Measurements from ENCODE around the gene KRT80.

The KRT80 gene

DNA sequence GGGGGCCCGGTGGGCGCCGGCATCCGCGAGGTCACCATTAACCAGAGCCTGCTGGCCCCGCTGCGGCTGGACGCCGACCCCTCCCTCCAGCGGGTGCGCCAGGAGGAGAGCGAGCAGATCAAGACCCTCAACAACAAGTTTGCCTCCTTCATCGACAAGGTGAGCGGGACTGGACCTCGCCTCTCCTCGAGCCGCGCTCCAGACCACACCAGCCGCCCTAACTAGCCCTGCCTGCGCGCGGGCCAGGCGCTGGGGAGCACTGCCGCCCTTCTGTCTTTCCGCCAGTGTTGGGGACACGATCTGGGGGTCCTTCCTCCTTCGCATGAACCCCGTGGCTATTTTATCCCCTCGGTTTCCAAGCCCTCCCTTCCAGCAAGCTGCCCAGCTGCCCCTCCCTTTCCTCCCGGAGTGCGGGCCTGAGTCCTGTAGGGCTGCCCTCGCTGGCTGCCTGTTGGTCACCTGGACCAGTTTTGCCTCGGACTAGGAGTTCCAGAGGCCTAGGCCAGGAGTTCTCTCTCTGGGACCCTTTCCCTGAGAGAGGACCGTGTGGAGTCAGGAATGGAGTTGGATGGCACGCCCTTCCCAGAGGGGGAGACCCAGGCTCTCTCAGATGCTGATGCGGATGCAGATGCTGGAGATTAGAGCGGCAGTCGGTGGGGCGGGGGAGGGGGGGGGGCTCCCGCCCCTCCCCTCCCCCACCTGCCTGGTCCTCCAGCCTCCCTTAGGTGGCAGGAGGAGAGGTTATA is 41.8 kb upstream of the KRT80 start:
- Histone ChIP-seq H3K36me3 (ENCODE audit: insufficient read depth, low read length) (no peaks in the 10 kb centered on the region), H3K9ac (ENCODE audit: low read length) (no peak overlapping the region), H3K4me3 (ENCODE audit: low read depth in 1 of 2, low read length in 2 of 2) (no peak overlapping the region), H3K27me3 (ENCODE audit: control insufficient read depth in 1 of 2, insufficient read depth in 2 of 2, low read length in 2 of 2) (peaks cover 5 to 27% of the 10 kb centered on the region in 2 donors), H3K9me3 (ENCODE audit: low read length) (no peaks in the 10 kb centered on the region), H3K27ac (ENCODE audit: low read depth, low read length) (no peak overlapping the region), H3K4me1 (ENCODE audit: insufficient read depth, low read length) (no peaks in the 10 kb centered on the region)

- H3K9ac ChIP-seq (ENCODE audit: low read length) = no peak within 1 kb of the TSS
- no peak within 1 kb of the TSS for H3K27ac ChIP-seq (ENCODE audit: low read depth, low read length)
- H3K36me3 ChIP-seq (ENCODE audit: insufficient read depth, low read length) = no peaks in the 10 kb centered on the region
- no peaks in the 10 kb centered on the region for H3K9me3 ChIP-seq (ENCODE audit: low read length)
- H3K27me3 ChIP-seq (ENCODE audit: control insufficient read depth in 1 of 2, insufficient read depth in 2 of 2, low read length in 2 of 2) = peaks cover 5 to 27% of the 10 kb centered on the region in 2 donors
- H3K4me1 ChIP-seq (ENCODE audit: insufficient read depth, low read length) = no peaks in the 10 kb centered on the region
- H3K4me3 ChIP-seq (ENCODE audit: low read depth in 1 of 2, low read length in 2 of 2) = no peak within 1 kb of the TSS
Measured at GRCh38 chr12:52232674-52233461, 41.1 kb upstream of the KRT80 start, which contains the start of gene KRT7. Gene KRT7, plus strand, starts transcription at chr12:52233243. Its CDS starts 54 bp downstream, at chr12:52233297.

- Histone ChIP-seq H3K36me3 (ENCODE audit: insufficient read depth, low read length) (no peaks in the 10 kb centered on the region), H3K9ac (ENCODE audit: low read length) (no peak overlapping the region), H3K27me3 (ENCODE audit: control insufficient read depth in 1 of 2, insufficient read depth in 2 of 2, low read length in 2 of 2) (peaks cover 5 to 27% of the 10 kb centered on the region in 2 donors), H3K4me1 (ENCODE audit: insufficient read depth, low read length) (no peaks in the 10 kb centered on the region), H3K9me3 (ENCODE audit: low read length) (no peaks in the 10 kb centered on the region), H3K27ac (ENCODE audit: low read depth, low read length) (no peak overlapping the region), H3K4me3 (ENCODE audit: low read depth in 1 of 2, low read length in 2 of 2) (no peak overlapping the region)
Measured at GRCh38 chr12:52232203-52232673, 40.4 kb upstream of the KRT80 start.

DNA sequence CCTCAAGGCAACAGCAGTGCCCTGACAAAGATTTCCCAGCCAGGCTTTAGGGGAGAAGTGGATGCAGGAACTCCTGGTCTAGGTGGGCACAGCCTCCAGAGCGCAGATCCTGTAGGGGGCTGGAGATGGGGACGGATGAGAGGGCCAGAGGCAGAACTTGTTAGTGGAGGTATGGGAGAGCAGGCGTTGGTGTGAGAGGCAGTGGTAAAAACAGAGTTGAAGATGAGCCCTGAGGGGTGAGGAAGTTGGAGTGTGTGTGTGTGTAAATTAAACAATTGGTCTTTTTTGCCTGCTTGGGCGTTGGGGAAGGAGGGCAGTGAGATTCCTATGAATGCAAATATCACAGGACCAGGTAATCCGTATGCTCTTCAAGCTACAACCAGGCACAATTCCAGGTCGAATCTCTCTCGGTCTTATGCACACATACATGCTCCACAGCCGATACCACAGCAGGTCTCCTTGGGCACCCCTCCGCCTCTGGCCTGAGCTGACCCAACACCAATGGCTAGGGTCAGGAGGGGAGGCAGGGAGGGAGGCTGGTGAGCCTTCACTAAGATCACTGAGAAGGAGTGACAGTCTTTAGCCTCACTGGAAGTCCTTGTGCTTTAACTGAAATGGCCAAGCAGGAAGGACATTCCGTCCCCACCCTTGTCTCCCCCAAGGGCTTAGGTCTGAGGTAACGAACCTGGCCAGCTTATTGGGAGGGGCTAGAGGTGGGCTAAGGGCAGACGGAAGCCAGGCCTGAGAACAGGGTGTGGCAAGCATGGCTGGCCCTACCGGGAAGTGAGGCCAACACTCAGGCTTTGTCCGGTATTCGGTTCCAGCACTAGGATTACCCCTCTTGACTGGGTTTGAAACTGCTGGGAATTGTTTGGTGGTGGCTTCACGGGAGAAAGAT is 39.7 kb upstream of the KRT80 start:
- Histone ChIP-seq H3K36me3 (ENCODE audit: insufficient read depth, low read length) (no peaks in the 10 kb centered on the region), H3K9me3 (ENCODE audit: low read length) (no peaks in the 10 kb centered on the region), H3K4me3 (ENCODE audit: low read depth in 1 of 2, low read length in 2 of 2) (no peak overlapping the region), H3K9ac (ENCODE audit: low read length) (no peak overlapping the region), H3K27ac (ENCODE audit: low read depth, low read length) (no peak overlapping the region), H3K27me3 (ENCODE audit: control insufficient read depth in 1 of 2, insufficient read depth in 2 of 2, low read length in 2 of 2) (peaks cover 5 to 27% of the 10 kb centered on the region in 2 donors), H3K4me1 (ENCODE audit: insufficient read depth, low read length) (no peaks in the 10 kb centered on the region)

GRCh38 chr12:52230364-52231281 is 38.8 kb upstream of the KRT80 start:
- H3K27ac ChIP-seq (ENCODE audit: low read depth, low read length) = no peak overlapping the region
- no peaks in the 10 kb centered on the region for H3K9me3 ChIP-seq (ENCODE audit: low read length)
- H3K9ac ChIP-seq (ENCODE audit: low read length) = no peak overlapping the region
- no peaks in the 10 kb centered on the region for H3K4me1 ChIP-seq (ENCODE audit: insufficient read depth, low read length)
- peaks cover 5 to 27% of the 10 kb centered on the region in 2 donors for H3K27me3 ChIP-seq (ENCODE audit: control insufficient read depth in 1 of 2, insufficient read depth in 2 of 2, low read length in 2 of 2)
- no peaks in the 10 kb centered on the region for H3K36me3 ChIP-seq (ENCODE audit: insufficient read depth, low read length)
- H3K4me3 ChIP-seq (ENCODE audit: low read depth in 1 of 2, low read length in 2 of 2) = no peak overlapping the region

- Histone ChIP-seq H3K4me1 (ENCODE audit: insufficient read depth, low read length) (no peaks in the 10 kb centered on the region), H3K27me3 (ENCODE audit: control insufficient read depth in 1 of 2, insufficient read depth in 2 of 2, low read length in 2 of 2) (peaks cover 5 to 27% of the 10 kb centered on the region in 2 donors), H3K9me3 (ENCODE audit: low read length) (no peaks in the 10 kb centered on the region), H3K27ac (ENCODE audit: low read depth, low read length) (no peak overlapping the region), H3K36me3 (ENCODE audit: insufficient read depth, low read length) (no peaks in the 10 kb centered on the region), H3K9ac (ENCODE audit: low read length) (no peak overlapping the region), H3K4me3 (ENCODE audit: low read depth in 1 of 2, low read length in 2 of 2) (no peak overlapping the region)
Measured at GRCh38 chr12:52229836-52230343, 38.1 kb upstream of the KRT80 start.

DNA sequence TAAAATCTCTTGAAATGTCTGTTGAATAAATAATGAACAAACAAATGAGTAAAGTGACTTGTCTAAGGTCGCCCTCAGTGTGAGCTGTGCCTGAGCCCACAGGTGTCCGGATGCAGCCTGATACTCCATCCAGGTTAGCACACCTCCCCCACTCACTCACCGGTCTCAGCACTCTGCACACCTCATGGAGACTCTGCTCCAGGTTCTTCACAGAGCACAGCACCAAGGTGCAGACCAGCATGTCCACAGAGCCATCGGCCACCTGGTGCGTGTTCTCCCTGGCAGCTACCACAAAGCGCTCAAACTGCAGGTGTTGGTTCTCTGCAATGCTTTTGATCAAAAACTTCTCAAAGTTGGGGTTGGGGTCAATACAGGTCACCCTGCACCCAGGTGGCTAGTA is 37.1 kb upstream of the KRT80 start:
- H3K9me3 ChIP-seq (ENCODE audit: low read length) = no peaks in the 10 kb centered on the region
- H3K9ac ChIP-seq (ENCODE audit: low read length) = no peak overlapping the region
- no peak overlapping the region for H3K4me3 ChIP-seq (ENCODE audit: low read depth in 1 of 2, low read length in 2 of 2)
- no peaks in the 10 kb centered on the region for H3K4me1 ChIP-seq (ENCODE audit: insufficient read depth, low read length)
- H3K27ac ChIP-seq (ENCODE audit: low read depth, low read length) = no peak overlapping the region
- peaks cover 5 to 24% of the 10 kb centered on the region in 2 donors for H3K27me3 ChIP-seq (ENCODE audit: control insufficient read depth in 1 of 2, insufficient read depth in 2 of 2, low read length in 2 of 2)
- no peaks in the 10 kb centered on the region for H3K36me3 ChIP-seq (ENCODE audit: insufficient read depth, low read length)

DNA sequence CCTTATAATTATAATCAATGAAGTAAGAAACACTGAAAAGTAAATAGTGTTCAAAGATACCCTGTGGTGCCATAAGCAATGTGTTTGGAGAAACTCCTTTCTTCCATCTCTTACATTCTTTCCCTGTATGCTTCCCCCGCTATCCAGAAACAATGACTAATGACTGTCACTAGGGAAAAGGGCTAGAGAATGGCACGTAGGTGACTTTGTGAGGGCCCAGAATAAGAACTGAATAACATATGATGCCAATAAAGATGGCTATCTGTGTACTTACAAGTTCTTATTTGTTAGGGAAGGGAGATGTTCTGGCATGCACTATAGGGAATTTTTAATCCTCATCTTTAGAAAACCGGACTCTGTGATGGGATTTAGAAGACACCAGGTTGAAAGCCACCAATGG is 36.6 kb upstream of the KRT80 start:
- Histone ChIP-seq H3K4me3 (ENCODE audit: low read depth in 1 of 2, low read length in 2 of 2) (no peak overlapping the region), H3K27me3 (ENCODE audit: control insufficient read depth in 1 of 2, insufficient read depth in 2 of 2, low read length in 2 of 2) (peaks cover 5 to 19% of the 10 kb centered on the region in 2 donors), H3K9me3 (ENCODE audit: low read length) (no peaks in the 10 kb centered on the region), H3K4me1 (ENCODE audit: insufficient read depth, low read length) (no peaks in the 10 kb centered on the region), H3K9ac (ENCODE audit: low read length) (no peak overlapping the region), H3K27ac (ENCODE audit: low read depth, low read length) (no peak overlapping the region), H3K36me3 (ENCODE audit: insufficient read depth, low read length) (no peaks in the 10 kb centered on the region)

DNA sequence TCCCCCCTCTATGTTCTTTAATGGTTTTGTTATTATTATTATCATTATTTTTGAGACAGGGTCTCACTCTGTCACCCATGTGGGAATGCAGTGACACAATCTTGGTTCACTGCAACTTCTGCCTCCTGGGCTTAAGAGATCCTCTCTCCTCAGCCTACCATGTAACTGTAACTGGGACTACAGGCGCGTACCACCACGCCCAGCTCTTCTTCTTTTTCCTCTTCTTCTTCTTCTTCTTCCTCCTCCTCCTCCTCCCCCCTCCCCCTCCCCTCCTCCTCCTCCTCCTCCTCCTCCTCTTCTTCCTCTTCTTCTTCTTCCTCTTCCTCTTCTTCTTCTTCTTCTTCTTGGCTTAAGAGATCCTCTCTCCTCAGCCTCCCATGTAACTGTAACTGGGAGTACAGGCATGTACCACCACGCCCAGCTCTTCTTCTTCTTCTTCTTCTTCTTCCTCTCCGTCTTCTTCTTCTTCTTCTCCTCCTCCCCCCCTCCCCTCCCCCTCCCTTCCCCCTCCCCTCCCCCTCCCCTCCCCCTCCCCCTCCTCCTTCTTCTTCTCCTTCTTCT is 35.9 kb upstream of the KRT80 start:
- Histone ChIP-seq H3K4me1 (ENCODE audit: insufficient read depth, low read length) (no peaks in the 10 kb centered on the region), H3K4me3 (ENCODE audit: low read depth in 1 of 2, low read length in 2 of 2) (no peak overlapping the region), H3K9ac (ENCODE audit: low read length) (no peak overlapping the region), H3K27ac (ENCODE audit: low read depth, low read length) (no peak overlapping the region), H3K9me3 (ENCODE audit: low read length) (no peaks in the 10 kb centered on the region), H3K36me3 (ENCODE audit: insufficient read depth, low read length) (no peaks in the 10 kb centered on the region), H3K27me3 (ENCODE audit: control insufficient read depth in 1 of 2, insufficient read depth in 2 of 2, low read length in 2 of 2) (peaks cover 5 to 12% of the 10 kb centered on the region in 2 donors)

- H3K27me3 ChIP-seq (ENCODE audit: control insufficient read depth in 1 of 2, insufficient read depth in 2 of 2, low read length in 2 of 2) = peaks cover 0 to 6% of the 10 kb centered on the region in 2 donors
Measured at GRCh38 chr12:52226446-52226845, 34.6 kb upstream of the KRT80 start.

More at GRCh38 chr12:52226446-52226845, 34.6 kb upstream of the KRT80 start:
- Histone ChIP-seq H3K9me3 (ENCODE audit: low read length) (no peaks in the 10 kb centered on the region), H3K36me3 (ENCODE audit: insufficient read depth, low read length) (no peaks in the 10 kb centered on the region), H3K4me3 (ENCODE audit: low read depth in 1 of 2, low read length in 2 of 2) (no peak overlapping the region), H3K27ac (ENCODE audit: low read depth, low read length) (no peak overlapping the region), H3K9ac (ENCODE audit: low read length) (no peak overlapping the region), H3K4me1 (ENCODE audit: insufficient read depth, low read length) (no peaks in the 10 kb centered on the region)
